HepG2 (cell line): Measurements from ENCODE around the gene C1QTNF9.

Experiments
- EP300 ChIP-seq, 3 experiments: sonication (generic) in 1 of 3; formaldehyde crosslinking in 1 of 3; IDR thresholded peaks; 2 replicates each; pipeline versions ENCODE4 v1.5.1 to v1.6.1; 2011 to 2020; ENCODE audit warnings: low read depth in 2 of 3, low read length in 2 of 3, borderline replicate concordance in 1 of 3, improper control_type of control experiment in 1 of 3, mild to moderate bottlenecking in 1 of 3, missing genetic modification reagents in 1 of 3, moderate library complexity in 1 of 3
- HNRNPH1 ChIP-seq: fragments of 200-400 bp; formaldehyde crosslinking; optimal IDR thresholded peaks from 2 replicates; pipeline ENCODE3; 2017; ENCODE audit warnings: mild to moderate bottlenecking, low read depth, low read length

DNA sequence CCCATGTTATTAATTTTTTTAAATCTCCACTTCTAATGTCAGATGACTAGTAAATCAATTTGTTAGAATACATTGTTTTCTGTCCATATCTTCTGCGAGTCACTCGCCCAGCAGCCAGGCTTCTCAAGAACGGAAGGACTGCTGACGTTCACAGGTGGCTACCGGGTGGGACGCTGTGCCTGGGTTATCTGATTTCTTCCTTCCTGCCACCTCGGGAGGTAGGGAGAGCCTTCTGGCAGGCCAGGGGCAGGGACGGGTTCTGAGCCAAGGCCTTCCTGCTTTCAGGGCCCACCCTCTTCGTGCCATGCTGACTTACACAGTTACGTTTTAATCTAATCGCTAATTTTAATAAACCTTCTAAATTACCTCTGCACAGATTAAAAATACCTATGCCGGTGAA lies 7.9 kb upstream of the C1QTNF9 start:
- TF ChIP-seq HNRNPH1 (no peak), EP300 (IDR thresholded peaks at IDR 0.05; ENCODE audit: low read depth in 2 of 2, low read length in 2 of 2) (no peak), EP300 (CRISPR knock-in tag; IDR thresholded peaks at IDR 0.05; ENCODE audit: borderline replicate concordance) (no peak)
